Measurements from ENCODE around the gene PRDX2. TPM values are rescaled to one million over a fixed set of nuclear protein-coding genes. Genes with fewer than 3 reads are reported as not detected.
"Not testable (repeated sequence)": the region's sequence is repeated elsewhere in the genome, so short reads cannot be mapped to it uniquely, and the experiment has no call there.

Gene PRDX2
- 187 and 237 TPM in 2 replicates for polyA plus RNA-seq (2011; rRNA removed)
- polyA minus RNA-seq (2011; rRNA and poly(A)+ RNA removed), result 146 and 200 TPM in 2 replicates

DNA sequence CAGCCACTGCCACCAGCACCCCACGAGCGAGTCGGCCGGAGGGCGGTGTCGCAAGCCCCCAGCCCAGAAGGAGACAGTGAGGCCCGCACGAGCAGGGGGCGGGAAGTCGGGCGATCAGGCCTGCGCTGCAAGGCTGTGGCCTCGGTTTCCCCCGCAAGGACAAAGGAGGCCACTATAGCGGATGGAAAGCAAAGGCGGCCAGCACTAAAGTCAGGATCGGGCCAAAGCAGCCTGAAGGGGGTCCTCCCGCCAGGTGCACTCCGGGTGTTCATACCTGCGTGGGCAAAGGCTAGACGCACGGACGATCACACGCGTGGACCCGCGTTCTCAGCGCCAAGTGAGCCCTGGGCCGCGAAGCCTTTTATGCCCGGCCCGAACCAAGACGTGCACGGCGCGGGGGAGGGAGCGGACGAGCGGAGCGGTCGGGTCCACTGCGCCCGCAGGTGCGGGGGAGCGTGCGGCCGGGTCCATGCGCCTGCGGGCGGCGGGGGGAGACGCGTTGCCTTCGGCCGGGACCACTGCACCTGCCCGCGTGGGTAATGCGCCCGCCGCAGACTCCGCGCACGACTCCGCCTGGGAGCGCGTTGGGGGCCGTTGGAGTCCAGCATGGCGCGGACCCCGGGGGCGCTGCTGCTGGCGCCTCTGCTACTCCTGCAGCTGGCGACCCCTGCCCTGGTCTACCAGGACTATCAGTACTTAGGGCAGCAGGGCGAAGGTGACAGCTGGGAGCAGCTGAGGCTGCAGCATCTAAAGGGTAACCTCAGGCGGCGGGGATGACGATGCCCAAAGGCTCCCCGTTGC is at the start of gene PRDX2, which contains the start of gene THSD8:
Gene PRDX2 (minus strand): TSS at position 335 of the 801 bp plus-strand sequence. CDS start 539 bp downstream, outside the sequence.
Gene THSD8 (plus strand): TSS at position 604 of the 801 bp plus-strand sequence. CDS start 3 bp downstream, at position 607.
- TF ChIP-seq CTCF (IDR thresholded peaks at IDR 0.05; ENCODE audit: low read depth, low read length), result no peak
- no peaks in the 10 kb centered on the region; the same call in 1 of the 2 replicates for H3K9me3 ChIP-seq (ENCODE audit: control insufficient read depth, insufficient read depth, low read length)
- H3K27me3 ChIP-seq (ENCODE audit: control insufficient read depth, insufficient read depth, low read length), result no peaks in the 10 kb centered on the region
- H3K27ac ChIP-seq (ENCODE audit: low read depth, low read length), result no peak within 1 kb of the TSS
- no peak for DNase-seq (ENCODE audit: low read depth, low spot score)
- H3K4me3 ChIP-seq (ENCODE audit: low read depth, low read length), result peak within 1 kb of the TSS; percentile 93
- CTCF ChIA-PET, result interaction anchor here (0.9 to 12.2 kb wide), 2 partner anchors 38 to 46 kb away, joined by 3 to 410 read pairs; no protein-coding TSS in a partner anchor
- POLR2A ChIA-PET, result interaction anchor here (0.5 to 2.4 kb wide), 3 partner anchors 9 to 400 kb away, joined by 3 to 11 read pairs (median 6); partner anchors contain the start of gene JUNB

- no peak overlapping the region for H3K27ac ChIP-seq (ENCODE audit: low read depth, low read length)
- TF ChIP-seq CTCF (IDR thresholded peaks at IDR 0.05; ENCODE audit: low read depth, low read length), result peak; percentile 88
- H3K4me3 ChIP-seq (ENCODE audit: low read depth, low read length), result peak overlapping the region; percentile 42
- no peak for DNase-seq (ENCODE audit: low read depth, low spot score)
- no peaks in the 10 kb centered on the region for H3K9me3 ChIP-seq (ENCODE audit: control insufficient read depth, insufficient read depth, low read length)
- POLR2A ChIA-PET, result interaction anchor here (0.8 to 1.5 kb wide), 3 partner anchors 56 to 125 kb away, joined by 3 to 4 read pairs (median 3); partner anchors contain the start of gene JUNB
- H3K27me3 ChIP-seq (ENCODE audit: control insufficient read depth, insufficient read depth, low read length), result peaks cover 12% of the 10 kb centered on the region
- CTCF ChIA-PET, result interaction anchor here (0.6 to 9.9 kb wide), 55 partner anchors 10 to 283 kb away, joined by 3 to 247 read pairs (median 4); partner anchors contain the start of genes CALR, DNASE2, GET3 and RNASEH2A
These were observed 45.8 kb upstream of the PRDX2 start for GRCh38 chr19:12847159-12848139.

- POLR2A ChIA-PET, result interaction anchor here (1.1 to 1.5 kb wide), 2 partner anchors 55 to 124 kb away, joined by 3 read pairs; partner anchors contain the start of gene JUNB
- not testable (repeated sequence) for H3K27ac ChIP-seq (ENCODE audit: low read depth, low read length); H3K4me3 ChIP-seq (ENCODE audit: low read depth, low read length); DNase-seq (ENCODE audit: low read depth, low spot score); H3K9me3 ChIP-seq (ENCODE audit: control insufficient read depth, insufficient read depth, low read length)
- CTCF ChIA-PET, result interaction anchor here (0.6 to 9.9 kb wide), 23 partner anchors 9 to 171 kb away, joined by 3 to 247 read pairs (median 5); partner anchors contain the start of genes CALR, RNASEH2A, RTBDN and TNPO2
- peaks cover 16% of the 10 kb centered on the region for H3K27me3 ChIP-seq (ENCODE audit: control insufficient read depth, insufficient read depth, low read length)
These were observed 45.0 kb upstream of the PRDX2 start for GRCh38 chr19:12846613-12847012.

- DNase-seq (ENCODE audit: low read depth, low spot score), result no peak
- Histone ChIP-seq H3K27me3 (ENCODE audit: control insufficient read depth, insufficient read depth, low read length) (peaks cover 35% of the 10 kb centered on the region), H3K4me3 (ENCODE audit: low read depth, low read length) (no peak overlapping the region), H3K27ac (ENCODE audit: low read depth, low read length) (no peak overlapping the region), H3K9me3 (ENCODE audit: control insufficient read depth, insufficient read depth, low read length) (peaks cover 5% of the 10 kb centered on the region; the same call in 1 of the 2 replicates)
- CTCF ChIA-PET, result interaction anchor here (9.9 kb wide), 1 partner anchor 81 kb away, joined by 247 read pairs; no protein-coding TSS in a partner anchor
- TF ChIP-seq CTCF (IDR thresholded peaks at IDR 0.05; ENCODE audit: low read depth, low read length), result no peak
- POLR2A ChIA-PET, result no interaction called here
These were observed 42.6 kb upstream of the PRDX2 start for GRCh38 chr19:12843999-12844732.

Measured in AG04450 (cell line).